HEK293T (cell line): ENCODE data around the gene PCGF3.
"Not testable (repeated sequence)": the region's sequence is repeated elsewhere in the genome, so short reads cannot be mapped to it uniquely, and the experiment has no call there.

Experiments used
- CTCF ChIA-PET: fragments of 350-600 bp; formaldehyde crosslinking; extraction: SDS; loops from one replicate; lab custom pipeline; 2021; ENCODE audit warnings: antibody characterized with exemption, inconsistent platforms; lab: Yijun Ruan, JAX
- POLR2A ChIA-PET: fragments of 350-600 bp; formaldehyde crosslinking; extraction: SDS; loops from one replicate; lab custom pipeline; 2020; ENCODE audit warnings: antibody characterized with exemption, inconsistent platforms; lab: Yijun Ruan, JAX
- DNase-seq: peaks from one replicate; pipeline ENCODE4 v3.0.0; 2012; ENCODE audit warnings: mixed read lengths; ENCODE audit errors: extremely low spot score
- ARNT ChIP-seq: fragments of 450-650 bp; IDR thresholded peaks from 2 replicates; pipeline ENCODE4 v1.6.1; 2017; ENCODE audit warnings: mild to moderate bottlenecking
- BHLHE40 ChIP-seq: fragments of 450-650 bp; IDR thresholded peaks from 2 replicates; pipeline ENCODE4 v1.6.1; 2016; ENCODE audit warnings: mild to moderate bottlenecking, moderate library complexity, borderline replicate concordance
- CTBP1 ChIP-seq: fragments of 450-650 bp; IDR thresholded peaks from 2 replicates; pipeline ENCODE4 v1.6.1; 2016; ENCODE audit warnings: borderline replicate concordance
- ELF4 ChIP-seq: fragments of 450-650 bp; IDR thresholded peaks from 2 replicates; pipeline ENCODE4 v1.6.1; 2017; ENCODE audit warnings: antibody characterized with exemption
- FOXA1 ChIP-seq: fragments of 450-650 bp; IDR thresholded peaks from 2 replicates; pipeline ENCODE4 v1.6.1; 2016; ENCODE audit warnings: mild to moderate bottlenecking
- FOXK2 ChIP-seq: fragments of 450-650 bp; IDR thresholded peaks from 2 replicates; pipeline ENCODE4 v1.6.1; 2016; ENCODE audit warnings: mild to moderate bottlenecking
- FOXM1 ChIP-seq: fragments of 450-650 bp; IDR thresholded peaks from 2 replicates; pipeline ENCODE4 v1.6.1; 2017; ENCODE audit warnings: mild to moderate bottlenecking, borderline replicate concordance
- HDGF ChIP-seq: fragments of 450-650 bp; IDR thresholded peaks from 2 replicates; pipeline ENCODE4 v1.6.1; 2017; ENCODE audit warnings: antibody characterized with exemption, borderline replicate concordance
- L3MBTL2 ChIP-seq: fragments of 450-650 bp; conservative IDR thresholded peaks from 2 replicates; pipeline ENCODE4 v1.6.1; 2016; ENCODE audit warnings: mild to moderate bottlenecking
- LEF1 ChIP-seq: fragments of 450-650 bp; IDR thresholded peaks from 2 replicates; pipeline ENCODE4 v1.6.1; 2017; ENCODE audit warnings: mild to moderate bottlenecking, borderline replicate concordance
- NFRKB ChIP-seq: fragments of 450-650 bp; IDR thresholded peaks from 2 replicates; pipeline ENCODE4 v1.6.1; 2016; ENCODE audit warnings: mild to moderate bottlenecking, moderate library complexity
- PKNOX1 ChIP-seq: fragments of 450-650 bp; IDR thresholded peaks from 2 replicates; pipeline ENCODE4 v1.6.1; 2016
- SP1 ChIP-seq: fragments of 450-650 bp; IDR thresholded peaks from 2 replicates; pipeline ENCODE4 v1.6.1; 2017
- SUZ12 ChIP-seq: fragments of 450-650 bp; IDR thresholded peaks from 2 replicates; pipeline ENCODE4 v1.6.1; 2016; ENCODE audit warnings: mild to moderate bottlenecking
- TARDBP ChIP-seq: fragments of 450-650 bp; IDR thresholded peaks from 2 replicates; pipeline ENCODE4 v1.6.1; 2016
- ZNF384 ChIP-seq: fragments of 450-650 bp; IDR thresholded peaks from 2 replicates; pipeline ENCODE4 v1.6.1; 2016

PCGF3 gene

GRCh38 chr4:667545-667925 lies 38.1 kb upstream of the PCGF3 start:
- ChIA-PET CTCF (no interaction called here), POLR2A (no interaction called here)
- no peak for TF ChIP-seq HDGF
- no peak for DNase-seq

DNA sequence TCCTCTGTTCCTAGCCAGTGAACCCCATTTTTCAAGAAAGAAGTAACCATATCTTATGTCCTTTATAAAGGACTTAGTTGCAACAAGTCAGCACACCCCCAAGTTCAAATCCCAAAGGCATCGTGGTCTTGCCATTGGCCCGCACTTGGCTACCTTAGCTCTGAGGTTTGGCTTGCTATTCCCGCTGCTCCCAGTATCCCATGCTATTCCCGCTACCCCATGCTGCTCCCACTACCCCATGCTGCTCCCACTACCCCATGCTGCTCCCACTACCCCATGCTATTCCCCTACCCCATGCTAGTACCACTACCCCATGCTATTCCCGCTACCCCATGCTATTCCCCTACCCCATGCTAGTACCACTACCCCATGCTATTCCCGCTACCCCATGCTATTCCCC lies 37.4 kb upstream of the PCGF3 start:
- CTCF ChIA-PET, DNase-seq, POLR2A ChIA-PET: not testable (repeated sequence)

DNA sequence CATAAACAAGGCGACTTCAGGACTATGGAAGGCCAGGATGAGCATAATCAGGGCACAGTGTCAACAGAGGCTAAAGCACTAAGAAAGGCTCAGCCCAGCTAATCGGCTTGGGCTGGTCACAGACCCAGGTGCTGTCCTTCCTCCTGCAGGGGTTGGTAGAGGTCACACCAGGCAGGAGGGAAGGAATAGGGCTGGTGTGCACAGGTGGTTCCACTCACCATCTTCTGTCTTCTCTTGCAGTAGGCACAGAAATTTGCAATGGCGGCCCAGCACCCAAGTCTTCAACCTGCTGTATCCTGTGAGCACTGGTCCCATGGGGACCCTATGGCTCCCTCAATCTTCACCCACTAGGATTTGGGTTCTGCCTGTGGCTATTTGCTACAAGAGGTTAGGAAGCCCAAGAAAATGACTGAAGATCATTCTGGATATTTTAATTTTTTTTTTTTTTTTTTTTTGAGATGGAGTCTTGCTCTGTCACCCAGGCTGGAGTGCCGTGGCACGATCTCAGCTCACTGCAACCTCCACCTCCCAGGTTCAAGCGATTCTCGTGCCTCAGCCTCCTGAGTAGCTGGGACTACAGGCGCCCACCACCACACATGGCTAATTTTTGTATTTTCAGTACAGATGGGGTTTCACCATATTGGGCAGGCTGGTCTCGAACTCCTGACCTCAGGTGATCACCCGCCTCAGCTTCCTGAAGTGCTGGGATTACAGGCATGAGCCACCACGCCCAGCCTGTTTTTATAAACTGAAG lies 35.6 kb upstream of the PCGF3 start:
- CTCF ChIA-PET, POLR2A ChIA-PET, DNase-seq: not testable (repeated sequence)

- CTCF ChIA-PET = no interaction called here
These were observed 33.9 kb upstream of the PCGF3 start for GRCh38 chr4:671769-672168.

DNA sequence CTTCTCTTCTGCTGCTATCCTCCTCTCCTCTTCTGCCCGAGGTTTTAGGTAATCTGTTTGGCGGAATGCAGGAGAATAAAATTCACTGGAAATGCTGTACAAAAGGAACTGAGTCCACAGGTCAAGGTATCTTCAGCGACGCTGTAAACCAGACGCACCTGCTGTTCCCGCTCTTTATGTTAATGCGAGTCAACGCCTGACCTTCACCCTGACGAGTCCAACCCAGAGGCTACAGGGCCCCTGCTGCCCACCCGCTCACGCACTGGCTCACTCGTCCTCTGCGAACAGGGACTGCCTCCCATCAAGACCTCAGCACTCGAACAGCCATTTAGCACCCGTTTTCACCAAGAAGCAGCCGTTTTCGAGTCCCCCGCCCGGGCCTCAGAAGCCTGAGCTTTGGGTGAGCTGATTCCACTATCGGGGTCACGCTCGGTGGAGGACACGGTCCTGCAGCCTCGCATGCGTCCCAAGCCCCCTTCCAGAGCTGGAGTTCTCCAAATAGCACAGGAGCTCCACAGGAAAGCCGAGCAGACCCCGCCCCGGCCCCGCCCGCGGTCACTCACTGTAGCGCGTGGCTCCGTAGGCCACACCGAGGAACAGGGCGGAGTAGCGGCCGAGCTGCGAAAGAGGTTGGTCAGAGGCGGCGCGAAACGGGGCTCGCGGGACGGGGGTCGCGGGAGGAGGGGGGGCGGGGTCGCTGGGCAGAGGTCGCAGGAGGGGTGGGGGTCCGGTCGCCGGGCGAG lies 32.1 kb upstream of the PCGF3 start:
- ChIA-PET POLR2A (interaction anchor here (0.8 to 2.0 kb wide), 6 partner anchors 11 to 270 kb away, joined by 3 to 7 read pairs (median 3); no protein-coding TSS in a partner anchor), CTCF (interaction anchor here (0.6 to 1.0 kb wide), 2 partner anchors 10 to 69 kb away, joined by 3 to 4 read pairs; no protein-coding TSS in a partner anchor)
- peak; percentile 51 for DNase-seq
- TF ChIP-seq TARDBP (no peak), FOXK2 (no peak), LEF1 (no peak), L3MBTL2 (peak; percentile 68), HDGF (no peak), CTBP1 (no peak)

More at GRCh38 chr4:671769-672168, 33.9 kb upstream of the PCGF3 start:
- DNase-seq = no peak
- TF ChIP-seq SUZ12 (no peak), BHLHE40 (no peak), TARDBP (no peak), HDGF (no peak), SP1 (no peak), LEF1 (no peak), PKNOX1 (no peak), FOXA1 (no peak), NFRKB (no peak), ARNT (no peak), CTBP1 (no peak), FOXK2 (no peak), ELF4 (no peak), ZNF384 (no peak), FOXM1 (no peak), L3MBTL2 (no peak)
- POLR2A ChIA-PET = interaction anchor here (0.7 kb wide), 1 partner anchor 120 kb away, joined by 3 read pairs; no protein-coding TSS in a partner anchor

GRCh38 chr4:674172-675035 lies 31.2 kb upstream of the PCGF3 start, which contains the start of the genes ATP5ME and MYL5:
Gene ATP5ME (minus strand): TSS chr4:674276. CDS start chr4:674247, 29 bp downstream.
Gene MYL5 (plus strand): TSS chr4:674542. CDS start chr4:678027, 3,485 bp downstream.
- TF ChIP-seq SUZ12 (no peak), NFRKB (no peak), CTBP1 (no peak)
- DNase-seq = peak; percentile 100
- ChIA-PET POLR2A (interaction anchor here (0.6 to 2.0 kb wide), 15 partner anchors 10 to 271 kb away, joined by 3 to 9 read pairs (median 4); no protein-coding TSS in a partner anchor), CTCF (interaction anchor here (0.6 to 1.0 kb wide), 2 partner anchors 9 to 70 kb away, joined by 3 to 4 read pairs; no protein-coding TSS in a partner anchor)

DNA sequence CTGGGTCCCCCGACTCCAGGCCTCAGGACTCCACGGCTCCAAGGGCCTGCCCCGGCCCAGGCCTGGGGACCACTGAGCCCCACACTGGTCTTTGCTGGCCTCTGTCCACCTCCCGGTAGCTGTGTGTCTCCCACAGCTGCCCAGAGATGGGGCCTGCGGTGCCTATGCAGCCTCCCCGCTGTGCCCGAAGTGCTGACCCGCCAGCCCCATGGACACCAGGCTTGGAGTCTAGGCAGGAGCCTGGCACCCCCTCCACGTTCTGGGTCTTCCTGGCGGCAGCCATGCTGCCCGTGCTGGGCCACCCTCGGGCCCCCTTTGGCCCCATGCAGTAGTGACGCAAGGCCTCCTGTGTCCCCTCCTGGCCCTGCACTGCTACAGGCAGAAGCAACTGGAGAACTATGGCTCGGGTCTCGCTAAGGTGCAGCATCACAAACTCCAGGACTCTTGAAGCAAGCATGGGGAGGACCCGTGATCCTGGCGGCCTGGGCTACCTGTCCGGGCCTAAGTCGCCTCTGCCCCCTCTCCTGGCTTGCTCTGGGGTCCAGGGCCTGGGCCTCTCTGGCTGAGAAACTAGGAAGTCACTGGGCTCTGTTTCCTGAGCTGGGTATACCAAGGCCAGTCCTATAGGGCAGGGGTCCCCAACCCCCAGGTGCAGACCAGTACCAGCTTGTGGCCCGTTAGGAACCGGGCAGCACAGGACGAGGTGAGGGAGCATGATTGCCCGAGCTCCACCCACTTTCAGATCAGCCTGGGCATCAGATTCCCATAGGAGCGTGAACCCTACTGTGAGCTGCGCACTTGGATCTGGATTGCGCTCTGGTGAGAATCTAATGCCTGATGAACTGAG lies 30.4 kb upstream of the PCGF3 start:
- DNase-seq = no peak
- ChIA-PET CTCF (interaction anchor here (1.0 kb wide), 1 partner anchor 9 kb away, joined by 5 read pairs; no protein-coding TSS in a partner anchor), POLR2A (interaction anchor here (1.1 to 2.0 kb wide), 5 partner anchors 9 to 91 kb away, joined by 4 to 9 read pairs (median 4); no protein-coding TSS in a partner anchor)
- no peak for TF ChIP-seq FOXK2
- 0 out of 2 replicates have a peak, but pooled peaks have one; percentile 62 for TF ChIP-seq HDGF
- TF ChIP-seq TARDBP = no peak
- TF ChIP-seq FOXA1 = no peak
